ENCODE results near the gene PLAC1. TPM values are rescaled to one million over a fixed set of nuclear protein-coding genes. Genes with fewer than 3 reads are reported as not detected.

Gene PLAC1
- total RNA-seq, 2 experiments from 2014 or later: not detected

GRCh38 chrX:134683351-134684005 lies 25.2 kb upstream of the PLAC1 start:
- no peak overlapping the region for H3K27ac Mint-ChIP-seq
- no peaks in the 10 kb centered on the region for H3K9me3 Mint-ChIP-seq
- H3K4me1 Mint-ChIP-seq: no peaks in the 10 kb centered on the region
- DNase-seq: no peak
- H3K4me3 Mint-ChIP-seq: no peak overlapping the region
- POLR2A ChIA-PET: no interaction called here
- CTCF ChIA-PET: interaction anchor here (0.5 kb wide), 1 partner anchor 27 kb away, joined by 5 read pairs; no protein-coding TSS in a partner anchor
- no peaks in the 10 kb centered on the region for H3K36me3 Mint-ChIP-seq (ENCODE audit: low read depth)
- no peaks in the 10 kb centered on the region for H3K27me3 Mint-ChIP-seq

GRCh38 chrX:134682081-134682480 lies 23.8 kb upstream of the PLAC1 start:
- ChIA-PET POLR2A (no interaction called here), CTCF (no interaction called here)
- no peaks in the 10 kb centered on the region for H3K4me1 Mint-ChIP-seq
- H3K36me3 Mint-ChIP-seq (ENCODE audit: low read depth): no peaks in the 10 kb centered on the region
- no peaks in the 10 kb centered on the region for H3K27me3 Mint-ChIP-seq
- no peak overlapping the region for H3K27ac Mint-ChIP-seq
- H3K4me3 Mint-ChIP-seq: no peak overlapping the region
- H3K9me3 Mint-ChIP-seq: no peaks in the 10 kb centered on the region
- no peak for DNase-seq

DNA sequence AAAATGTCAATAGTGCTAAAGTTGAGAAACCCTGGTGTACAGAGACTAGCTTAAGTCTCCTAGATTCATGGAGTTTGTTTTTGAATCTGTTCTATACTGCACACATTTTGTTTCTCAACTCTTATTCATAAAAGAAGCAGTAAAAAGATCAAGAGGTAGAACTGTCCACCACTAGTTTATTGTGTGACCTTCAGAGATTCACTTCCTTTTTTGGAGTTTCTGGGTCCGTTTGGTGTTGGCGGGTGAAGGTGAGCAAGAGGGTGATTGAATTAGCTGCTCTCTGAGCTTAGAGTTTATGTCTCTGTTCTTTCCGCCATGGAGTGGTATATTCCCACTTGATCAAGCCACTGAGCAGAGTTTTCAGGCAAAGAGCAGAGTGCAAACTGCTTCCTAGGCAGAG lies 21.4 kb upstream of the PLAC1 start:
- no peak overlapping the region for H3K4me3 Mint-ChIP-seq
- POLR2A ChIA-PET: no interaction called here
- no peaks in the 10 kb centered on the region for H3K36me3 Mint-ChIP-seq (ENCODE audit: low read depth)
- CTCF ChIA-PET: interaction anchor here (0.6 kb wide), 1 partner anchor 29 kb away, joined by 4 read pairs; no protein-coding TSS in a partner anchor
- no peak for DNase-seq
- no peaks in the 10 kb centered on the region for H3K4me1 Mint-ChIP-seq
- no peak overlapping the region for H3K27ac Mint-ChIP-seq
- no peaks in the 10 kb centered on the region for H3K9me3 Mint-ChIP-seq
- no peaks in the 10 kb centered on the region for H3K27me3 Mint-ChIP-seq

- no peaks in the 10 kb centered on the region for H3K27me3 Mint-ChIP-seq
- no peaks in the 10 kb centered on the region for H3K4me1 Mint-ChIP-seq
- H3K4me3 Mint-ChIP-seq: no peak overlapping the region
- no peaks in the 10 kb centered on the region for H3K36me3 Mint-ChIP-seq (ENCODE audit: low read depth)
- ChIA-PET CTCF (no interaction called here), POLR2A (no interaction called here)
- H3K27ac Mint-ChIP-seq: no peak overlapping the region
- no peaks in the 10 kb centered on the region for H3K9me3 Mint-ChIP-seq
- DNase-seq: no peak
Observed at GRCh38 chrX:134679221-134679620, 20.9 kb upstream of the PLAC1 start.

DNA sequence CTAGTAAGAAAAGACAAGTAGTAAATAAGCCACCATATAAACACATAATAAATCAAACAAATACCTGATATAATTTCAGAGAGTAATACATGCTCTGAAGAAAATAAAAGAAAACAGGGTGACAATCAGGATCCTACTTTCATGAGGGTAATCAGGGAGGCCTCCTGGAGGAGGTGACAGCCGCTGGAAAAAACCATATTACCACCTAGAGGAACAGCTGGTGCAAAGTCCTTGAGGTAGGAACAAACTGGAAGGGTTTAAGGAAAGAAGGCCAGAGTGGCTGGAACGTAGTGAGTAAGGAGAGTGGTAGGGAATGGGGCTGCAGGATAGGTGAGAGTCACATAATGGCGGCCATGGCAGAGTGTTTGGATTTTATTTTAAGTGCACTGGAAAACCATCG lies 19.1 kb upstream of the PLAC1 start:
- Mint-ChIP-seq H3K27me3 (no peaks in the 10 kb centered on the region), H3K27ac (no peak overlapping the region), H3K36me3 (ENCODE audit: low read depth) (no peaks in the 10 kb centered on the region), H3K4me1 (no peaks in the 10 kb centered on the region), H3K9me3 (no peaks in the 10 kb centered on the region), H3K4me3 (no peak overlapping the region)
- no peak for DNase-seq
- CTCF ChIA-PET: no interaction called here
- POLR2A ChIA-PET: no interaction called here

- Mint-ChIP-seq H3K27ac (no peak overlapping the region), H3K27me3 (no peaks in the 10 kb centered on the region), H3K4me3 (no peak overlapping the region), H3K4me1 (no peaks in the 10 kb centered on the region), H3K9me3 (peaks cover 3% of the 10 kb centered on the region), H3K36me3 (ENCODE audit: low read depth) (no peaks in the 10 kb centered on the region)
- ChIA-PET POLR2A (no interaction called here), CTCF (no interaction called here)
- DNase-seq: no peak
Observed at GRCh38 chrX:134676436-134676835, 18.2 kb upstream of the PLAC1 start.

DNA sequence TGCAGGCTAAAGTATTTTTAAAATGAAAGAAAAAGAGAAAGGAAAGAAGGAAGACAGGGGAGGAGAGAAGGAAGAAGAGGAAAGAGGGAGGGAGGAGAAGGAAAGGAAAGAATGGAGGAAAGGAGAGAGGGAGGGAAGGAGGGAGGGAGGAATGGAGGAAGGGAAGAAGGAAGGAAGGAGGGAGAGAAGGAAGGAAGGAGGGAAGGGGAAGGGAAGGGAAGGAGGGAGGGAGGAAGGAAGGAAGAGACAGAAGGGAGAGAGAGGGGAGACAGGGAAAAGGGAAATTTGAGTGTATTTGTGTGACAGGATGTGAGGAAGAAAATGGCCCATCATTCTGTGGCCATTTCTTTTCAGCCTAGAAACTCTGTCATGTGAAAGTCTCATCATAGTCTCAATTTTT lies 14.9 kb upstream of the PLAC1 start:
- Mint-ChIP-seq H3K4me1 (no peaks in the 10 kb centered on the region), H3K36me3 (ENCODE audit: low read depth) (no peaks in the 10 kb centered on the region), H3K9me3 (peaks cover 5% of the 10 kb centered on the region), H3K27ac (no peak overlapping the region), H3K4me3 (no peak overlapping the region), H3K27me3 (no peaks in the 10 kb centered on the region)
- CTCF ChIA-PET: no interaction called here
- POLR2A ChIA-PET: no interaction called here
- no peak for DNase-seq

DNA sequence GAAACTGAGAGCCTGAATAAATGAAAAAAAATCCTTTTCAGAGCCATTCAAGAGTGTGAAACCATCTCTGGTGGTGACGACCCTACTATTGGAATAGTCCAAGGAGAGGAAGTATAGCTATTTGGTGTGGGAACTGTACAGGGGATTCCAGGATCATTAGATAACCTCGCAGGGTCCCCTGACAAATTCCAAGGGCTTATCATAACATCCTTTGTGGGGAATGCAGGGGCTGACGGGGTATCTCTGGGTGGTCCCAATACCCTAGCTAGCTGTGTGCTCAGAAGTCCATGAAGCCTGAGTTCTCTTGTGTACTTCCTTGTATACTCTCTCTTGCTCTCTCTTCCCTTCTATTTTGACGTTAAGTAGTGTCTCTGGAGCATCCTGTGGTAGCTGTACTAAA lies 13.8 kb upstream of the PLAC1 start:
- H3K4me1 Mint-ChIP-seq: no peaks in the 10 kb centered on the region
- no peaks in the 10 kb centered on the region for H3K36me3 Mint-ChIP-seq (ENCODE audit: low read depth)
- H3K9me3 Mint-ChIP-seq: peaks cover 5% of the 10 kb centered on the region
- DNase-seq: no peak
- POLR2A ChIA-PET: no interaction called here
- H3K4me3 Mint-ChIP-seq: no peak overlapping the region
- H3K27me3 Mint-ChIP-seq: no peaks in the 10 kb centered on the region
- CTCF ChIA-PET: no interaction called here
- H3K27ac Mint-ChIP-seq: no peak overlapping the region

GRCh38 chrX:134671294-134671693 lies 13.0 kb upstream of the PLAC1 start:
- peaks cover 5% of the 10 kb centered on the region for H3K9me3 Mint-ChIP-seq
- no peaks in the 10 kb centered on the region for H3K36me3 Mint-ChIP-seq (ENCODE audit: low read depth)
- DNase-seq: no peak
- H3K4me3 Mint-ChIP-seq: no peak overlapping the region
- ChIA-PET POLR2A (no interaction called here), CTCF (no interaction called here)
- H3K4me1 Mint-ChIP-seq: no peaks in the 10 kb centered on the region
- H3K27me3 Mint-ChIP-seq: no peaks in the 10 kb centered on the region
- no peak overlapping the region for H3K27ac Mint-ChIP-seq

DNA sequence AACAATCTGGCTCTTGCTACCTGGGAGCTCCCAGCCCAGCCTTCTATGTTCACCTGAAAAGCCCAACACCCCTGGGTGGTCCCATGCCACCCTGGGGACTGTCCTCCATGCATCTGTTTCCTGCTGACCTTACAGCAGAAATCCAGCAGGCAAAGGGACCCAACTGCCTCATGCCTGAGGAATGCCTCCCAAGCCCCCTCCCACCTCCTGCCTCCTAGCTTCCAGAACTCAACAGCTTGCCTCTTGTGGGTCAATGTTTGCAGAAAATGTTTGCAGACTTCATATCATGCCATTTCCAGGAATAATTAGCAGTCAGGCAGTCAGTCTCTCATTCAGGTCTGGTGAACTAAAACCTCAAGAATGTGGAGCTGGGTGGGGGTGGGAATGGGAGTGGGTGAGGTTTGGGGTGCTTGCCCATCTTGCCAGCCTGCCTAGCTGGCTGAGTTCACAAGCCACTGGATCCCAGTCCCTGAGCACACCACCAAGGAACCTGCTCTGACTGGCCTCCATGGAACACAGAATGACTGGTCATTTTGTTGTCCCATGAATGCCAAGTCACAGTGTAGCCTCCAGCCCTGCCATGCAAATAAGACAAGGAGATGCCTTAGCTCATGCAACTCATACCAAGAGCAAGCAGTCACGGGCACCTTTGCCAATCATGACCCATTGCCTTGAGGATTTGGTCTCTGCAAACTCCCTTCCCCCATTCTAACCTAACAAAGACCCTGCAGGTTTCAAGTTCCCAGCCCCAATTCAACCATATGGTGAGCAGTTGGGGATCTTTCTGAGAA lies 12.1 kb upstream of the PLAC1 start:
- no peak overlapping the region for H3K27ac Mint-ChIP-seq
- ChIA-PET CTCF (no interaction called here), POLR2A (interaction anchor here (0.7 kb wide), 1 partner anchor 50 kb away, joined by 3 read pairs; no protein-coding TSS in a partner anchor)
- no peak overlapping the region for H3K4me3 Mint-ChIP-seq
- DNase-seq: no peak
- H3K9me3 Mint-ChIP-seq: peaks cover 5% of the 10 kb centered on the region
- no peaks in the 10 kb centered on the region for H3K27me3 Mint-ChIP-seq
- H3K4me1 Mint-ChIP-seq: no peaks in the 10 kb centered on the region
- no peaks in the 10 kb centered on the region for H3K36me3 Mint-ChIP-seq (ENCODE audit: low read depth)

GRCh38 chrX:134669378-134670098 lies 11.3 kb upstream of the PLAC1 start:
- CTCF ChIA-PET: no interaction called here

DNA sequence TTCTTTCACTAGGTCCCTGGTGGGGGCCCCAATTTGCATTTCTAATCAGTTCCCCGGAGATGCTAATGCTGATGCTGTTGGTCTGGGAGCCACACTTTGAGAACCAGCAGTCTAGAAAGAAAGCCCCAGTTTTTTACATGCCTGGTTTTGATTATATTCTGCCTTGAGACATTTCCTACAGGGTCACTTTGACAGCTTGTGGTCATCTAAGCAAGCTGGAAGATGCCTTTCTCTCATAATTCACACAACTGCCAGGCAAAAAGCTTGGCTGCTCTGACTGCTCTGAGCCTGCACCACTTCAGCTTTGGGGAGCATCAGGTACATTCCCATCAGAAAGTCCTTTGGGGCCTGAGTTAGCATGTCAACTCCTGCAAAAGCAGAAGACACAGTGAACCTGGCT lies 5.9 kb upstream of the PLAC1 start:
- Mint-ChIP-seq H3K36me3 (ENCODE audit: low read depth) (no peaks in the 10 kb centered on the region), H3K27me3 (peaks cover 8% of the 10 kb centered on the region), H3K4me1 (no peaks in the 10 kb centered on the region), H3K27ac (no peak overlapping the region), H3K4me3 (no peak overlapping the region), H3K9me3 (no peaks in the 10 kb centered on the region)
- DNase-seq: no peak
- ChIA-PET POLR2A (no interaction called here), CTCF (interaction anchor here (1.1 kb wide), 1 partner anchor 12 kb away, joined by 3 read pairs; no protein-coding TSS in a partner anchor)

More at GRCh38 chrX:134669378-134670098, 11.3 kb upstream of the PLAC1 start:
- POLR2A ChIA-PET: no interaction called here
- no peaks in the 10 kb centered on the region for H3K27me3 Mint-ChIP-seq
- H3K4me3 Mint-ChIP-seq: no peak overlapping the region
- H3K9me3 Mint-ChIP-seq: peaks cover 5% of the 10 kb centered on the region
- no peaks in the 10 kb centered on the region for H3K4me1 Mint-ChIP-seq
- no peaks in the 10 kb centered on the region for H3K36me3 Mint-ChIP-seq (ENCODE audit: low read depth)
- no peak overlapping the region for H3K27ac Mint-ChIP-seq
- no peak for DNase-seq

- H3K27ac Mint-ChIP-seq: no peak overlapping the region
- H3K4me3 Mint-ChIP-seq: no peak overlapping the region
- no peaks in the 10 kb centered on the region for H3K9me3 Mint-ChIP-seq
- no peaks in the 10 kb centered on the region for H3K36me3 Mint-ChIP-seq (ENCODE audit: low read depth)
- CTCF ChIA-PET: interaction anchor here (1.1 kb wide), 1 partner anchor 36 kb away, joined by 3 read pairs; no protein-coding TSS in a partner anchor
- no peak for DNase-seq
- no peaks in the 10 kb centered on the region for H3K4me1 Mint-ChIP-seq
- POLR2A ChIA-PET: no interaction called here
- H3K27me3 Mint-ChIP-seq: peaks cover 8% of the 10 kb centered on the region
Observed at GRCh38 chrX:134661295-134661694, 3.0 kb upstream of the PLAC1 start.
